HCEC 1CT (cell line): ENCODE measurements around the gene B3GAT1.

ENCODE experiments used
- DNase-seq: peaks from one replicate; pipeline ENCODE4 v3.0.0-alpha.2; 2017

Gene B3GAT1

GRCh38 chr11:134441281-134441680 lies 29.2 kb upstream of the B3GAT1 start:
- no peak for DNase-seq

- no peak for DNase-seq
Observed at GRCh38 chr11:134440851-134441250, 28.8 kb upstream of the B3GAT1 start.

- DNase-seq = no peak
Observed at GRCh38 chr11:134438542-134439537, 26.8 kb upstream of the B3GAT1 start.

GRCh38 chr11:134437821-134438220 lies 25.8 kb upstream of the B3GAT1 start:
- no peak for DNase-seq

- no peak for DNase-seq
Observed at GRCh38 chr11:134436781-134437180, 24.7 kb upstream of the B3GAT1 start.

GRCh38 chr11:134433806-134434205 lies 21.8 kb upstream of the B3GAT1 start:
- no peak for DNase-seq

- no peak for DNase-seq
Observed at GRCh38 chr11:134433251-134433650, 21.2 kb upstream of the B3GAT1 start.

GRCh38 chr11:134432776-134433175 lies 20.7 kb upstream of the B3GAT1 start:
- no peak for DNase-seq

GRCh38 chr11:134429106-134429505 lies 17.1 kb upstream of the B3GAT1 start:
- no peak for DNase-seq

GRCh38 chr11:134425816-134426536 lies 13.9 kb upstream of the B3GAT1 start:
- no peak for DNase-seq

GRCh38 chr11:134425413-134425812 lies 13.4 kb upstream of the B3GAT1 start:
- DNase-seq = no peak

- no peak for DNase-seq
Observed at GRCh38 chr11:134423106-134423505, 11.1 kb upstream of the B3GAT1 start.

GRCh38 chr11:134417871-134418840 lies 6.1 kb upstream of the B3GAT1 start:
- DNase-seq = no peak

- no peak for DNase-seq
Observed at GRCh38 chr11:134416726-134417125, 4.7 kb upstream of the B3GAT1 start.

GRCh38 chr11:134414766-134415765 lies 3.0 kb upstream of the B3GAT1 start:
- no peak for DNase-seq

- no peak for DNase-seq
Observed at GRCh38 chr11:134413826-134414731, 2.0 kb upstream of the B3GAT1 start.

GRCh38 chr11:134413043-134413825 lies 1.2 kb upstream of the B3GAT1 start:
- DNase-seq = no peak

GRCh38 chr11:134410766-134411165 lies 1.3 kb downstream of the B3GAT1 start:
- no peak for DNase-seq
